ENCODE data around the gene PWP1. TPM values are rescaled to one million over a fixed set of nuclear protein-coding genes. Genes with fewer than 3 reads are reported as not detected.
"Not testable (repeated sequence)": the region's sequence is repeated elsewhere in the genome, so short reads cannot be mapped to it uniquely, and the experiment has no call there.

PWP1 gene
- total and polyA plus RNA-seq, 4 donors = 19.5 to 34.8 (median 30.4) TPM

DNA sequence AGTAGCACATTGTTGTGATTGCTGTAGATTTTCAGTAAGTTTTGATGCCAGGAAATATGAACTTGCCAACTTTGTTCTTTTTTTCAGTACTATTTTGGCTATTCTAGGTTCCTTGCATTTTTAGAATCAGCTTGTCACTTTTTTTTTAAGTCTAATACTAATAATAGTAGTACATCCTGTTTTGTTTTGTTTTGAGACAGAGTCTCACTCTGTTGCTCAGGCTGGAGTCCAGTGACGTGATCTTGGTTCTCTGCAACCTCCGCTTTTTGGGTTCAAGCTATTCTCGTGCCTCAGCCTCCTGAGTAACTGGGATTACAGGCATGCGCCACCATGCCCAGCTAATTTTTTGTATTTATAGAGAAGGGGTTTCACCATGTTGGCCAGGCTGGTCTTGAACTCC, 16.5 kb downstream of the PWP1 start:
- H3K36me3 ChIP-seq (ENCODE audit: control insufficient read depth in 4 of 4, insufficient read depth in 4 of 4, low read length in 4 of 4) = peaks cover 30 to 67% (median 63%) of the 10 kb centered on the region in 4 donors
- no peaks in the 10 kb centered on the region for H3K4me1 ChIP-seq (ENCODE audit: control insufficient read depth in 5 of 5, insufficient read depth in 5 of 5, low read length in 5 of 5)
- DNase-seq = no peak
- H3K4me3 ChIP-seq = no peak overlapping the region
- H3K27ac ChIP-seq (ENCODE audit: low read depth in 1 of 2, low read length in 1 of 2) = no peak overlapping the region
- WGBS, 2 donors = 93% methylated on average over 4 of the region's 4 CpGs
- TF ChIP-seq, protein P1, sequence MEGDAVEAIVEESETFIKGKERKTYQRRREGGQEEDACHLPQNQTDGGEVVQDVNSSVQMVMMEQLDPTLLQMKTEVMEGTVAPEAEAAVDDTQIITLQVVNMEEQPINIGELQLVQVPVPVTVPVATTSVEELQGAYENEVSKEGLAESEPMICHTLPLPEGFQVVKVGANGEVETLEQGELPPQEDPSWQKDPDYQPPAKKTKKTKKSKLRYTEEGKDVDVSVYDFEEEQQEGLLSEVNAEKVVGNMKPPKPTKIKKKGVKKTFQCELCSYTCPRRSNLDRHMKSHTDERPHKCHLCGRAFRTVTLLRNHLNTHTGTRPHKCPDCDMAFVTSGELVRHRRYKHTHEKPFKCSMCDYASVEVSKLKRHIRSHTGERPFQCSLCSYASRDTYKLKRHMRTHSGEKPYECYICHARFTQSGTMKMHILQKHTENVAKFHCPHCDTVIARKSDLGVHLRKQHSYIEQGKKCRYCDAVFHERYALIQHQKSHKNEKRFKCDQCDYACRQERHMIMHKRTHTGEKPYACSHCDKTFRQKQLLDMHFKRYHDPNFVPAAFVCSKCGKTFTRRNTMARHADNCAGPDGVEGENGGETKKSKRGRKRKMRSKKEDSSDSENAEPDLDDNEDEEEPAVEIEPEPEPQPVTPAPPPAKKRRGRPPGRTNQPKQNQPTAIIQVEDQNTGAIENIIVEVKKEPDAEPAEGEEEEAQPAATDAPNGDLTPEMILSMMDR (IDR thresholded peaks at IDR 0.05; ENCODE audit: control extremely low read depth, extremely low read depth) = no peak
- ATAC-seq (ENCODE audit: insufficient read depth, low FRiP score) = no peak
- no peaks in the 10 kb centered on the region for H3K27me3 ChIP-seq (ENCODE audit: control insufficient read depth in 3 of 3, insufficient read depth in 3 of 3, low read length in 2 of 3)
- H3K9me3 ChIP-seq (ENCODE audit: control insufficient read depth in 4 of 4, insufficient read depth in 3 of 4, low read length in 3 of 4) = peaks cover 0 to 11% (median 2%) of the 10 kb centered on the region in 4 donors
- no peak overlapping the region for H3K9ac ChIP-seq (ENCODE audit: insufficient read depth in 1 of 2, low read length in 2 of 2)

DNA sequence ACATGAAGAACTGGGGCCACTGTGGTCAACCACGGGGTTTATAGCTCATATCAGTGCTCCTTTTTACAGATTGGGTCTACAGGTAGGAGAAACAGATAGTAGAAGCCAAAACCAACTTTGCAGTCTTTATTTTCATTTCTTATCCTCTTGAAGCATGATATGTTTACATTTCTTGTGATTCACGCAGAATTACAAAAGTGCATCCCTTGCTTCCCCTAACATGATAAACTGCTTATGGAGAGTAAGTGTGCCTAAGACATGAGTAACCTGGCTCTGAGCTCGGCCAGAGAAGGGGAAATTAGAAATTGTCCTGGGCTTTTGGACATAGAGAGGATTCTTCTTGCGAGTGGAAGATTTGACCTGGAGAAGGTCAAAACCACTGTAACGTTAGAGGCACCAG, 18.4 kb downstream of the PWP1 start:
- DNase-seq (no peak), ATAC-seq (ENCODE audit: insufficient read depth, low FRiP score) (no peak)
- Histone ChIP-seq H3K4me3 (no peak overlapping the region), H3K27me3 (ENCODE audit: control insufficient read depth in 3 of 3, insufficient read depth in 3 of 3, low read length in 2 of 3) (no peaks in the 10 kb centered on the region), H3K27ac (ENCODE audit: low read depth in 1 of 2, low read length in 1 of 2) (no peak overlapping the region), H3K9ac (ENCODE audit: insufficient read depth in 1 of 2, low read length in 2 of 2) (no peak overlapping the region), H3K4me1 (ENCODE audit: control insufficient read depth in 5 of 5, insufficient read depth in 5 of 5, low read length in 5 of 5) (no peaks in the 10 kb centered on the region), H3K9me3 (ENCODE audit: control insufficient read depth in 4 of 4, insufficient read depth in 3 of 4, low read length in 3 of 4) (peaks cover 0 to 11% (median 2%) of the 10 kb centered on the region in 4 donors), H3K36me3 (ENCODE audit: control insufficient read depth in 4 of 4, insufficient read depth in 4 of 4, low read length in 4 of 4) (peaks cover 25 to 61% (median 58%) of the 10 kb centered on the region in 4 donors)
- TF ChIP-seq, protein P1 (IDR thresholded peaks at IDR 0.05; ENCODE audit: control extremely low read depth, extremely low read depth) = no peak
- WGBS, 2 donors = 89 to 97% methylated on average over 5 of the region's 5 CpGs

DNA sequence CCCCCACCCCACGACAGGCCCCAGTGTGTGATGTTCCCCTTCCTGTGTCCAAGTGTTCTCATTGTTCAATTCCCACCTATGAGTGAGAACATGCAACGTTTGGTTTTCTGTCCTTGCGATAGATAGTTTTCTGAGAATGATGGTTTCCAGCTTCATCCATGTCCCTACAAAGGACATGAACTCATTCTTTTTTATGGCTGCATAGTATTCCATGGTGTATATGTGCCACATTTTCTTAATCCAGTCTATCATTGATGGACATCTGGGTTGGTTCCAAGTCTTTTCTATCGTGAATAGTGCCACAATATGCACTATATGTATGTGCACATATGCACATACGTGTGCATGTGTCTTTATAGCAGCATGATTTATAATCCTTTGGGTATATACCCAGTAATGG, 19.9 kb downstream of the PWP1 start:
- H3K27ac ChIP-seq (ENCODE audit: low read depth in 1 of 2, low read length in 1 of 2); H3K27me3 ChIP-seq (ENCODE audit: control insufficient read depth in 3 of 3, insufficient read depth in 3 of 3, low read length in 2 of 3); H3K4me3 ChIP-seq; H3K4me1 ChIP-seq (ENCODE audit: control insufficient read depth in 5 of 5, insufficient read depth in 5 of 5, low read length in 5 of 5); H3K9ac ChIP-seq (ENCODE audit: insufficient read depth in 1 of 2, low read length in 2 of 2); DNase-seq; ATAC-seq (ENCODE audit: insufficient read depth, low FRiP score): not testable (repeated sequence)
- WGBS, 2 donors = 96 to 97% methylated on average over 4 to 5 of the region's 5 CpGs
- Histone ChIP-seq H3K36me3 (ENCODE audit: control insufficient read depth in 4 of 4, insufficient read depth in 4 of 4, low read length in 4 of 4) (peaks cover 21 to 60% (median 52%) of the 10 kb centered on the region in 4 donors), H3K9me3 (ENCODE audit: control insufficient read depth in 4 of 4, insufficient read depth in 3 of 4, low read length in 3 of 4) (peaks cover 0 to 10% (median under 1%) of the 10 kb centered on the region in 4 donors)

DNA sequence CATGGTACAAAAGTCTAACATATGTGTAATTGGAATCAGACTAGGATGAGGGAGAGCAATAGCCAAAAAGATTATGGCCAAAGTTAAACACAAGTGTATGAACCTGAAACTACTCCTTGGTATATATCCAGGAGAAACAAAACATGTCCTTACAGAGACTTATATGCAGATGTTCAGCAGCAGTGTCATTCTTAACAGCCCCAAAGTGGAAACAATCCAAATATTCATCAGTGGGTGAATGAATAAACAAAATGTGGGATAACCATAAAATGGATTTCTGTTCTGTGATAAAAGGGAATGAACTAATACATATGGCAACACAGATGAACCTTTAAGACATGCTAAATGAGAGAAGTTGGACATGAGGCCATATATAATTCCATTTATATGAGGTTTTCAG, 30.2 kb downstream of the PWP1 start:
- TF ChIP-seq, protein P1 (IDR thresholded peaks at IDR 0.05; ENCODE audit: control extremely low read depth, extremely low read depth) = no peak
- H3K27ac ChIP-seq (ENCODE audit: low read depth in 1 of 2, low read length in 1 of 2) = no peak overlapping the region
- peaks cover 6 to 18% (median 16%) of the 10 kb centered on the region in 4 donors for H3K36me3 ChIP-seq (ENCODE audit: control insufficient read depth in 4 of 4, insufficient read depth in 4 of 4, low read length in 4 of 4)
- H3K27me3 ChIP-seq (ENCODE audit: control insufficient read depth in 3 of 3, insufficient read depth in 3 of 3, low read length in 2 of 3) = no peaks in the 10 kb centered on the region
- H3K4me1 ChIP-seq (ENCODE audit: control insufficient read depth in 5 of 5, insufficient read depth in 5 of 5, low read length in 5 of 5) = no peaks in the 10 kb centered on the region
- DNase-seq (no peak), ATAC-seq (ENCODE audit: insufficient read depth, low FRiP score) (no peak)
- H3K9me3 ChIP-seq (ENCODE audit: control insufficient read depth in 4 of 4, insufficient read depth in 3 of 4, low read length in 3 of 4) = no peaks in the 10 kb centered on the region
- H3K4me3 ChIP-seq = no peak overlapping the region
- H3K9ac ChIP-seq (ENCODE audit: insufficient read depth in 1 of 2, low read length in 2 of 2) = no peak overlapping the region
